Brain microvascular endothelial cell (primary cell): ENCODE data around the gene MMP19.
A peak's percentile ranks its signal among the peaks of the same experiment; 100 is the strongest.

Experiments
- DNase-seq: peaks from one replicate; pipeline ENCODE4 v3.0.0-alpha.2; 2020
- H3K27ac ChIP-seq: fragments of 250-450 bp; sonication (Bioruptor Pico); 2 replicates; pipeline ENCODE4 v1.5.1; 2020; ENCODE audit warnings: mild to moderate bottlenecking, moderate library complexity
- H3K27me3 ChIP-seq: fragments of 250-450 bp; sonication (Bioruptor Pico); replicated peaks from 2 replicates; pipeline ENCODE4 v1.5.1; 2020; ENCODE audit warnings: mild to moderate bottlenecking
- H3K36me3 ChIP-seq: fragments of 250-450 bp; sonication (Bioruptor Pico); replicated peaks from 2 replicates; pipeline ENCODE4 v1.5.1; 2020; ENCODE audit warnings: mild to moderate bottlenecking
- H3K4me3 ChIP-seq: 2 replicates; pipeline ENCODE4 v1.5.1; 2011; ENCODE audit warnings: low read depth, mild to moderate bottlenecking, control low read depth, low read length, moderate library complexity
- CTCF ChIP-seq: IDR thresholded peaks from 2 replicates; pipeline ENCODE4 v1.5.1; 2011; ENCODE audit warnings: low read depth, mild to moderate bottlenecking, moderate library complexity, low read length, control low read depth, inconsistent platforms; ENCODE audit errors: missing control alignments
- in situ Hi-C: cut with HindIII; loops from 2 replicates; pipeline ENCODE4 v1.10.0; 2017; ENCODE audit warnings: low sequenced_read_pairs, low pct_ligation_motif_present

Gene MMP19

DNA sequence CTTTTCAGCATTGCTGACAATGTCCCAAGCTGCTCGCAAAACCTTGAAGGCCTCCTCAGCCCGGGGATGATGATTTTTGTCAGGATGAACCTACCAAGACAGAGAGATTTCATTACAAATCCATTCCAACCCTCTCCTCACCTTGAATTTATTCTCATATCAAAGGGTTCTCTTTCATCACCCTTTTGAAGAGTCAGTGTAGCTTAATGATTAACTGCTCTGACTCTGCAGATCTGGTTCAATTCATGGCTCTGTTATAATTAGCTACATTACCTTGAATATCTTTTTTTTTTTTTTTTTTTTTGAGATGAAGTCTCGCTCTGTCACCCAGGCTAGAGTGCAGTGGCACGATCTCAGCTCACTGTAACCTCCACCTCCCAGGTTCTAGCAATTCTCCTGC lies 19.3 kb downstream of the MMP19 start:
- DNase-seq = no peak
- H3K36me3 ChIP-seq = peaks cover 43% of the 10 kb centered on the region
- in situ Hi-C loops = no loop called here

GRCh38 chr12:55822228-55822627 lies 20.5 kb downstream of the MMP19 start:
- no peak for DNase-seq
- in situ Hi-C loops = no loop called here
- TF ChIP-seq CTCF = peak; percentile 59
- Histone ChIP-seq H3K4me3 (no peak overlapping the region), H3K36me3 (peaks cover 43% of the 10 kb centered on the region), H3K27me3 (no peaks in the 10 kb centered on the region), H3K27ac (no peak overlapping the region)

More for the DNA sequence above, 19.3 kb downstream of the MMP19 start:
- TF ChIP-seq CTCF = no peak
- Histone ChIP-seq H3K27ac (no peak overlapping the region), H3K27me3 (no peaks in the 10 kb centered on the region), H3K4me3 (no peak overlapping the region)

- no peaks in the 10 kb centered on the region for H3K27me3 ChIP-seq
- no peak for DNase-seq
- H3K27ac ChIP-seq = no peak overlapping the region
- H3K4me3 ChIP-seq = no peak overlapping the region
- TF ChIP-seq CTCF = peak; percentile 45
- in situ Hi-C loops = no loop called here
- peaks cover 43% of the 10 kb centered on the region for H3K36me3 ChIP-seq
Measured at GRCh38 chr12:55820679-55821078, 22.1 kb downstream of the MMP19 start.

- TF ChIP-seq CTCF = no peak
- no peak for DNase-seq
- peak overlapping the region; percentile 75 for H3K4me3 ChIP-seq
- in situ Hi-C loops = no loop called here
- peaks cover 45% of the 10 kb centered on the region for H3K36me3 ChIP-seq
- H3K27me3 ChIP-seq = no peaks in the 10 kb centered on the region
- no peak overlapping the region for H3K27ac ChIP-seq
Measured at GRCh38 chr12:55818886-55819285, 23.9 kb downstream of the MMP19 start.

- H3K27me3 ChIP-seq = no peaks in the 10 kb centered on the region
- H3K27ac ChIP-seq = peak overlapping the region; percentile 8
- in situ Hi-C loops = no loop called here
- TF ChIP-seq CTCF = no peak
- H3K36me3 ChIP-seq = peaks cover 43% of the 10 kb centered on the region
- no peak for DNase-seq
- H3K4me3 ChIP-seq = peak overlapping the region; percentile 75
Measured at GRCh38 chr12:55818140-55818728, 24.5 kb downstream of the MMP19 start.
